GM21786 (cell line): ENCODE data around the gene DDX31.

Source experiments
- ATAC-seq: cut with Tn5 transposase; IDR thresholded peaks from one replicate; pipeline ENCODE4 v1.9.1; 2021; ENCODE audit not compliant: unreplicated experiment

The DDX31 gene

DNA sequence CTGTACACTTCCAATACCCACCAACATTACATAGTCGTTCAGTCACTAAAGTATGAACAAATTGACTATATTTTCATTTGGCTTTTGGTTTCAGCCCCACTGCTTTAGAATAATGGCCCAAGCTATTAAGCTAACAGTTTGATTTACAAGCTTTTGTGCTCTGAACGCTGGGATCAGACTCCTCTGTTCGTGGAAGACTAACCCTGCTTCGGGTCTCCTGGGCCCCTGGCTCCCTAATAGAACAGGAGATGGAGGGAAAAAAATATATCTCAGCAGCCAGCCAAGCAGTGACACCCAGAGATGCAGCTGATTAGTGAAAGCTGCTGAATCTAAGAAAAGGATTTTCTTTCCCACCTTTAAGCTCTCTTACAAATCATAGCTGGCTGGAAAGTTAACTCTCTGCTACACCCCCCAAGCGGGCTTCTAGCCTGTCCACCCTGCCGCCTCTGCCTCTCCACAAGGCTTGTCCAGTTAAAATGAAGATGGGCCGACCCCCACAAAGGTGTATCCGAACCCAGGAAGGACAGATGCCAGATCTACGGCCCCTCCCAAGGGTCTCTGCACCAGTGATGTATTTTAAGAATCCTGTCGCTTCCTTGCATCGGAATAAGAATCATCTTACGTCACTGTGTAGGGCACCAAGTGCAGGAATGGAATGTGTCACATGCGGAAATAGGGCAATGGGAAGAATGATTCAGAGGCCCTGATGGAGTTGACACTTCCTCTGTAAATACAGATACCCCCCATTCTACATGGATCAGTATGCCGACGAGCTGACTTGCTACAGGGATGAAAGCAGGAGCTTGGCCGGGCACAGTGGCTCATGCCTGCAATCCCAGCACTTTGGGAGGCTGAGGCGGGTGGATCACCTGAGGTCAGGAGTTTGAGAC is 120.8 kb downstream of the DDX31 start:
- ATAC-seq, result no peak

DNA sequence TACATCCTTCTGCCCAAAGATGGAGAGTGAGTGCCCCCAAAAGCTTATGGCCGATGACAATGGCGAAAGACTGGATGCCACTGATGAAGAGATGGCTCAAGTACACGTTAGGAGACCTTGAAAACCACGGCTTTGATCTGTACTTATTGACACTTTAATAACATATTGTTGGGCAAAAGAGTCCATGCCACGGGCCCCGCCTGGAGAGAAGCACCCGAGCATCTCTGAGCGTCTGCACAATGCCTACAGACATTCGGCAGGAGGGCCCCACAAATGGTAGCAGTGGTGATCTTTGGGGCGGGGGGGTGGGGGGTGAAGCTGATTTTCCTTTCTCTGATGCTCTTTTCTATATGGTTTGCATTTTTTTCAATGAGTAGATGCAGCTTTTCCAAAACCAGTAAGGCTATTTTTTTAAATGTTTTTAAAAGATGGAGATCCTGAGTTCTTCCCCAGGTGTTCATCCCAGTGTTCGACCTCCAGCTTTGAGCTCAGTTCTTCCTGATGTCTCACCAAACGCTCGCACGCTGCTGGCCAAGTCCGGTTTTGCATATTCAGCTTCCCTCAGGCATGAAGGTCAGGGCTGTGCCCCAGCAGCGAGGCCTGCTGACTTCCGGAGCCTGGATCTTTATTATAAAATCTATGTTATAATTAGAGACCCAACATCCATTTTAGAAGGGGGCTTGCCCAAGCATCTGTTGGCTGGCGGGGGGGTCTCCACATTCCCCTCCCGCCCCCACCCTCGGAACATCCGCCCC is 121.6 kb downstream of the DDX31 start:
- no peak for ATAC-seq

DNA sequence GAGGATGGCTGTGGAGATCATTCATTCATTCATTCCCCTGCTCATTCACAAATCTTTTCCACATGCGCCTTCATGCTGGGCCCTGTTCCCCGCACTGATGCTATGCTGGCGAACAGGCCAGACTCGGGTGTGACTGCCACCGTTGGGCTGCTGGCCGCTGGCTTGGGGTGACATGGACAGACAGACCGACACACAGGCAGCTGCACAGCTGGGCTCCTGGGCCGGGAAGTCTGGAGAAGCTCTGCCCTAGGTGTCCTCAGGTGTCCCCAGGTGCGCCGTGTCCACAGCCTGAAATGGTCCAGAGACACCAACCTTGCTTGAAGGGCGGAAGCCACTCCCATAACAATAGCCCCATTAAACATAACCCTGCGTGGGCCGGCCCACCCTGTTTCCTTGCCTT is 122.3 kb downstream of the DDX31 start:
- ATAC-seq, result no peak

DNA sequence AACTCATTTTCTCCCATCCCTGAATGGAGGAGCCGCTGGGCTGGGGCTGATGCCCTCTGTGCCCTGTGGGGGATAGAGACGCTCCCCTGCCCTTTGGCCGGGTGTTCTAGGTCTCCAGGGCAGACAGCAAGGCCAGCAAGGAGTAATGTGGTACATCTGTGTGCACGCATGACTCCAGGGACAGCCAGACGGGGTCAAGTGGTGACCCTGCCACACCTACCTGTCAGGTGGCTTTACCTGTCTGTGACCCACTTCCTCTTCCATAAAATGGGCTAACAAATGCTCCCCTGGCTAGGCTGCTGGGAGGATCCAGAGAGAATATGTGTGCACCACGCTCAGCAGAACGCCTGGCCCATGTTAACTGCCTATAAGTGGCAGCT is 122.7 kb downstream of the DDX31 start:
- no peak for ATAC-seq

DNA sequence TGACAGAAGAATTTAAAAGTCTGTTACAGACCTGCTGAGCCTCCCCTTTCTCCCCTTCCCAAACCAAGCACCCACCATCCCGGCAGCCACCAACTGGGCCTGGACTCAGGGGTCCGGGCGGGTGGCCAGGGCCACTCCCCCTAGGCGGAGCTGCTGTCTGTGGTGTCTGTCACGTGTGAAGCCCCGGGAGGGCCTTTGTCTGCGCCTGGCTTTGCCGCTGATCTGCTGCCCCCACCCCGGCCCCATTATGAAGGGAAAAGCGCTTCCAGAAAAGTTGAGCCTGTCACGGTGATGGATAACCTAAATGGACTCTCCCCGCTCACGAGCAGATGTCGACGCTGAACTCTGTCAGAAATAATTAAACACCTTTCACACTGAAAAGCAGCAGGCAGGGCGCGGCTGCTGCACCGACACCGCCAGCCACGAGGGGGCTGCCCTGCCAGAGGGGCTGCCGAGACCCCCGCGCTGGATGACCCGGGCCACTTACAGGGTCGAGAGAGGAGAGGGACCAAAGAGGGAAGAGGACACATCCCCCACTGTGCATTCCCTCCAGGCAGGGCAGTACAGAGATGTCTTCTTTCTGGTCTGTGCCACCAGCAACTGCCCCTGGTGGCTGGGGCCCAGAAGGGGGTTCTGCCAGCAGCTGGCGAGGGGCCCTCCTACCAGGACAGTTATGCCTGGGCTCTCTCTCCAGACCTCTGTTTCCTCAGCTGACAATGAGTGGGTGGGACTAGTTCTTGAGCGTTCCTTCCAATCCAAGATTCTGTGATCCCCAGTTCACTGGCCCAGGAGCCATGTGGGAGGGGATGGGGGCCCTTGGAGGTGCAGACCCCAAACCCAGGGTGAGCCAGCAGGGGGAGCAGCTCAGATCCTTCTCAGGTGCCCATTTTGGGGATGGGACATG is 123.4 kb downstream of the DDX31 start:
- ATAC-seq, result no peak

DNA sequence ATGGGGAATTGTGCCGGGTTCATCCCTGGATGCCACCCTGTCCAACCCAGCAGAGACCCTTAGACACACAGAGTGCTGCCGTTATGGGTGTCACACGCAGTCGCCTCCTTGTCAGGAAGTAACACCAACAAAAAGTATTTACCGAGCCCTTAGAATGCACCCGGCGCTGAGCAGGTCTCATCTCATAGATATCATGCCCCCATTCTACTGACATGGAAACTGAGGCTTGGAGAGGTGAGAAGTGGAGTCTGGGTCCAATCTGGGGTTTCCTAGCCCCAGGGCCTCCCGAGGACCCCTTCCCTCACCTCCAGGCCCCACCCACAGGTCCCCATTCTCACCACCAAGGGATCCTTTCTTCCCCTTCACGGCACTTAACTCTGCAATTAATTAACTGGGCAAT is 124.2 kb downstream of the DDX31 start:
- no peak for ATAC-seq

DNA sequence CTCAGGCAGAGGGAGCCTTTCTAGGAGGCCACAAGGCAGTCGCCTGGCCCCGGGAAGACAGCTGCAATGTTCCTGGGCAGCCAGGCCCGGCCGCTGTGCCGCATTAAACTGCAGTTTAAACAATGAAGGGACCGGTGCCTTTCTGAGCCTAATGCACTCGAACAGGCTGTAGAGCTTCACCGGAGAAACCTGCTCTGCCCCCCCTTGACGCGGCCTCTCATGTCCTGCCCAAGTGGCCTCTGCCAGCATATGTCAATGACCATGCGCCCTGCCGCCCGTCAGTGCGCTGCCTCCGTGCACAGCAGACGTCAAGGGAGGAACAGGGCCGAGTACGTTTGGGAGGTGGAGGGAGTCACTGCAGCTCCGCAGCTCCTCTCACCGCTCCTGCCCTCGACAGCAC is 125.8 kb downstream of the DDX31 start:
- ATAC-seq, result no peak

DNA sequence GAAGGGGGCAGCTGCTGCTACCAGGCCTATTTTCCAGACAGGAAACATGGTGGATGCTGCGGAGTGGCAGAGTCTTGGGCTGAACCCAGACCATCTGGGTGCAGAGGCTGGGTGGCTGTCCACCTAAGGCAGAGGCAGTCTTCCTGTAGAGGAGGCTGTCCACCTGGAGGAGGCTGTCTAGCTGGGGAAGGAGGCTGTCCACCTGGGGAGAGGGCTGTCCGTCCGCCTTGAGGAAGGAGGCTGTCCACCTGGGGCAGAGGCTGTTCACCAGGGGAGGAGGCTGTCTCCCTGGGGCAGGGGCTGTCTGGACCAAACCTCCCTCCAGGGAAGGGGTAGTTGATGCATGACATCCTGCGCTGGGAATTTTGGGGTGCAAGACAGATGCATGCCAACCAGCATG is 126.5 kb downstream of the DDX31 start:
- no peak for ATAC-seq
